Liver (tissue), 9 donors: Measurements from ENCODE around the gene RNF13. TPM values are rescaled to one million over a fixed set of nuclear protein-coding genes. Genes with fewer than 3 reads are reported as not detected.
"Not testable (repeated sequence)": the region's sequence is repeated elsewhere in the genome, so short reads cannot be mapped to it uniquely, and the experiment has no call there.

Experiments
- DNase-seq: peaks from one replicate; pipeline ENCODE4 v3.0.0-alpha.2; 2017; ENCODE audit warnings: low spot score
- H3K27ac ChIP-seq, 2 donors: one replicate each; pipeline ENCODE4 v1.7.0; 2013; ENCODE audit warnings: inconsistent platforms in 2 of 2, low read length in 2 of 2, control low read depth in 1 of 2, low read depth in 1 of 2, mild to moderate bottlenecking in 1 of 2
- H3K27me3 ChIP-seq, 4 donors: one replicate each; pipeline versions ENCODE4 v1.6.1 to v1.7.0; 2013; ENCODE audit warnings: low read length in 3 of 4, inconsistent platforms in 1 of 4, mild to moderate bottlenecking in 1 of 4, moderate library complexity in 1 of 4; ENCODE audit not compliant: control insufficient read depth in 4 of 4, insufficient read depth in 4 of 4
- H3K36me3 ChIP-seq, 4 donors: one replicate each; pipeline versions ENCODE4 v1.6.1 to v1.7.0; 2013; ENCODE audit warnings: low read length in 3 of 4, mild to moderate bottlenecking in 3 of 4, low read depth in 1 of 4, moderate library complexity in 1 of 4; ENCODE audit not compliant: control insufficient read depth in 4 of 4, insufficient read depth in 3 of 4
- H3K4me1 ChIP-seq, 4 donors: one replicate each; pipeline versions ENCODE4 v1.6.1 to v1.7.0; 2013; ENCODE audit warnings: low read length in 3 of 4, mild to moderate bottlenecking in 3 of 4, moderate library complexity in 1 of 4; ENCODE audit not compliant: control insufficient read depth in 4 of 4, insufficient read depth in 4 of 4
- H3K4me3 ChIP-seq, 3 donors: one replicate each; pipeline versions ENCODE4 v1.6.1 to v1.7.0; 2013; ENCODE audit warnings: low read length in 3 of 3, control low read depth in 1 of 3, low read depth in 1 of 3, mild to moderate bottlenecking in 1 of 3
- H3K9ac ChIP-seq, 2 donors: one replicate each; pipeline ENCODE4 v1.7.0; 2013; ENCODE audit warnings: low read length in 2 of 2, mild to moderate bottlenecking in 2 of 2, moderate library complexity in 2 of 2, control low read depth in 1 of 2, low read depth in 1 of 2
- H3K9me3 ChIP-seq, 4 donors: one replicate each; pipeline versions ENCODE4 v1.6.1 to v1.7.0; 2013; ENCODE audit warnings: low read length in 3 of 4; ENCODE audit not compliant: control insufficient read depth in 4 of 4
- EGR1 ChIP-seq, 2 donors: IDR thresholded peaks; 2 replicates each; pipeline ENCODE4 v1.6.1; 2016 to 2018; ENCODE audit warnings: antibody characterized with exemption in 2 of 2, low read depth in 2 of 2
- FOXA1 ChIP-seq: IDR thresholded peaks from 2 replicates; pipeline ENCODE4 v1.6.1; 2016; ENCODE audit warnings: antibody characterized with exemption
- FOXA2 ChIP-seq: IDR thresholded peaks from 2 replicates; pipeline ENCODE4 v1.6.1; 2016; ENCODE audit warnings: antibody characterized with exemption
- GABPA ChIP-seq, 2 donors: IDR thresholded peaks in 1 of 2; conservative IDR thresholded peaks in 1 of 2; 2 replicates each; pipeline ENCODE4 v1.6.1; 2016; ENCODE audit warnings: antibody characterized with exemption in 2 of 2, mild to moderate bottlenecking in 1 of 2, moderate library complexity in 1 of 2
- HNF4A ChIP-seq, 2 donors: conservative IDR thresholded peaks; 2 replicates each; pipeline ENCODE4 v1.6.1; 2016; ENCODE audit warnings: antibody characterized with exemption in 2 of 2, mild to moderate bottlenecking in 2 of 2
- HNF4G ChIP-seq: IDR thresholded peaks from 2 replicates; pipeline ENCODE4 v1.6.1; 2016; ENCODE audit warnings: antibody characterized with exemption
- JUND ChIP-seq, 2 donors: IDR thresholded peaks; 2 replicates each; pipeline ENCODE4 v1.6.1; 2016; ENCODE audit warnings: antibody characterized with exemption in 2 of 2
- NR2F2 ChIP-seq: IDR thresholded peaks from 2 replicates; pipeline ENCODE4 v1.6.1; 2016; ENCODE audit warnings: antibody characterized with exemption
- RAD21 ChIP-seq, 2 donors: IDR thresholded peaks; 2 replicates each; pipeline ENCODE4 v1.6.1; 2016; ENCODE audit warnings: antibody characterized with exemption in 2 of 2, mild to moderate bottlenecking in 2 of 2
- REST ChIP-seq: IDR thresholded peaks from 2 replicates; pipeline ENCODE4 v1.6.1; 2016; ENCODE audit warnings: antibody characterized with exemption, mild to moderate bottlenecking
- RXRA ChIP-seq, 2 donors: IDR thresholded peaks; 2 replicates each; pipeline ENCODE4 v1.6.1; 2017 to 2018; ENCODE audit warnings: antibody characterized with exemption in 2 of 2, mild to moderate bottlenecking in 1 of 2
- SP1 ChIP-seq: IDR thresholded peaks from 2 replicates; pipeline ENCODE4 v1.6.1; 2018; ENCODE audit warnings: antibody characterized with exemption, mild to moderate bottlenecking
- TAF1 ChIP-seq: conservative IDR thresholded peaks from 2 replicates; pipeline ENCODE4 v1.6.1; 2016; ENCODE audit warnings: antibody characterized with exemption, mild to moderate bottlenecking
- YY1 ChIP-seq: IDR thresholded peaks from 2 replicates; pipeline ENCODE4 v1.6.1; 2016; ENCODE audit warnings: antibody characterized with exemption, mild to moderate bottlenecking
- WGBS: extraction: QIAGEN DNeasy Blood & Tissue Kit; methylation state at CpG from one replicate; pipeline ENCODE4 v1.1.7; 2013; 5-methylcytosine and 5-hydroxymethylcytosine counted together
- polyA plus RNA-seq, 2 donors: library from polyadenylated mRNA; stranded (reverse) in 1 of 2; unstranded in 1 of 2; fragments of 200-250 nt in 1 of 2; fragments of >200 nt in 1 of 2; fragmentation: Nextera tagmentation in 1 of 2; extraction: Ambion mirVana in 1 of 2; gene quantifications; one replicate each; pipeline versions ENCODE4 v1.2.1 to v1.2.3, GENCODE V29; 2013 to 2015
- total RNA-seq, 2 donors: library from RNA; depleted of rRNA; stranded (reverse); fragments of >200 nt; gene quantifications; one replicate each; pipeline ENCODE4 v1.2.3, GENCODE V29; 2014
- TF ChIP-seq, protein P1 (sequence below): IDR thresholded peaks from 2 replicates; pipeline ENCODE4 v1.6.1; 2016; ENCODE audit warnings: antibody characterized with exemption
- donor health status: healthy.
- donor health status: healthy.
- donor health status: healthy.
- donor health status: healthy.
- donor health status: healthy.

Gene RNF13
- total and polyA plus RNA-seq, 4 donors: 31.3 to 70.5 (median 59.9) TPM

GRCh38 chr3:149832086-149832485 is 19.1 kb downstream of the RNF13 start:
- Histone ChIP-seq H3K4me1 (peaks cover 0 to 4% (median under 1%) of the 10 kb centered on the region in 4 donors), H3K27ac (no peak overlapping the region), H3K9me3 (peaks cover 4 to 7% (median 5%) of the 10 kb centered on the region in 4 donors), H3K36me3 (peaks cover 0 to 2% (median 0%) of the 10 kb centered on the region in 4 donors), H3K4me3 (no peak overlapping the region), H3K9ac (no peak overlapping the region), H3K27me3 (no peaks in the 10 kb centered on the region)
- WGBS: 98% methylated on average over 1 of the region's 1 CpG
- no peak for DNase-seq
- TF ChIP-seq SP1 (no peak), REST (no peak), YY1 (no peak), RAD21 (IDR thresholded peaks at IDR 0.05) (no peak), HNF4G (no peak), FOXA1 (no peak), JUND (IDR thresholded peaks at IDR 0.05) (no peak), TAF1 (no peak), HNF4A (conservative IDR thresholded peaks at IDR 0.05) (no peak), RXRA (IDR thresholded peaks at IDR 0.05) (no peak), GABPA (IDR thresholded peaks at IDR 0.05 in 1 of 2, conservative IDR thresholded peaks at IDR 0.05 in 1 of 2) (no peak), NR2F2 (no peak), FOXA2 (no peak)
- TF ChIP-seq, protein P1, sequence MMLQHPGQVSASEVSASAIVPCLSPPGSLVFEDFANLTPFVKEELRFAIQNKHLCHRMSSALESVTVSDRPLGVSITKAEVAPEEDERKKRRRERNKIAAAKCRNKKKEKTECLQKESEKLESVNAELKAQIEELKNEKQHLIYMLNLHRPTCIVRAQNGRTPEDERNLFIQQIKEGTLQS: no peak

DNA sequence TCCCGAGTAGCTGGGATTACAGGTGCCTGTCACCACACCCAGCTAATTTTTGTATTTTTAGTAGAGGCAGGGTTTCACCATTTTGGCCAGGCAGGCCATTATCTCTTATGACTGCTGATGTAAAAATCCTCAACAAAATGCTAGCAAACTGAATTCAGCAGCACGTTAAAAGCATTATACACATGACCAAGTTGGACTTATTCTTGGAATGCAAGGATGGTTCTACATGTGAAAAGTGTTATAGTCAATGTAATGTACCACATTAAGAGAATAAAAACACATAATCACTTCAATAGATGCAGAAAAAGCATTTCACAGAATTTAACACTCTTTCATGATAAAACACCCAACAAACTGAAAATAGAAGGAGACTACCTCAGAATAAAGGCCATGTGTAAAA is 20.2 kb downstream of the RNF13 start:
- Histone ChIP-seq H3K27ac (no peak overlapping the region), H3K27me3 (no peaks in the 10 kb centered on the region), H3K36me3 (peaks cover 0 to 2% (median 0%) of the 10 kb centered on the region in 4 donors), H3K9ac (no peak overlapping the region), H3K9me3 (peaks cover 4 to 7% (median 5%) of the 10 kb centered on the region in 4 donors), H3K4me3 (no peak overlapping the region), H3K4me1 (peaks cover 0 to 4% (median under 1%) of the 10 kb centered on the region in 4 donors)
- no peak for TF ChIP-seq EGR1 (IDR thresholded peaks at IDR 0.05; ENCODE audit: low read depth in 2 of 2)
- TF ChIP-seq GABPA (IDR thresholded peaks at IDR 0.05 in 1 of 2, conservative IDR thresholded peaks at IDR 0.05 in 1 of 2): no peak
- no peak for TF ChIP-seq TAF1
- WGBS: 95% methylated on average over 2 of the region's 2 CpGs
- DNase-seq: no peak

GRCh38 chr3:149838491-149838890 is 25.5 kb downstream of the RNF13 start:
- H3K4me1 ChIP-seq: peaks cover 1 to 19% (median 7%) of the 10 kb centered on the region in 4 donors
- not testable (repeated sequence) for H3K4me3 ChIP-seq, H3K36me3 ChIP-seq, H3K9ac ChIP-seq, H3K9me3 ChIP-seq, H3K27ac ChIP-seq, DNase-seq, H3K27me3 ChIP-seq
- 93% methylated on average over 3 of the region's 3 CpGs for WGBS

- H3K9ac ChIP-seq, H3K27ac ChIP-seq, H3K9me3 ChIP-seq, H3K36me3 ChIP-seq, DNase-seq, H3K27me3 ChIP-seq, H3K4me3 ChIP-seq: not testable (repeated sequence)
- H3K4me1 ChIP-seq: peaks cover 4 to 29% (median 16%) of the 10 kb centered on the region in 4 donors
- 98% methylated on average over 3 of the region's 3 CpGs for WGBS
Observed at GRCh38 chr3:149839469-149839868, 26.5 kb downstream of the RNF13 start.
